NCI-H2107 (cell line): Measurements from ENCODE around the gene FILIP1.

Experiments
- DNase-seq: peaks from one replicate; lab custom pipeline; 2025; lab: John Stamatoyannopoulos, UW

Gene FILIP1

DNA sequence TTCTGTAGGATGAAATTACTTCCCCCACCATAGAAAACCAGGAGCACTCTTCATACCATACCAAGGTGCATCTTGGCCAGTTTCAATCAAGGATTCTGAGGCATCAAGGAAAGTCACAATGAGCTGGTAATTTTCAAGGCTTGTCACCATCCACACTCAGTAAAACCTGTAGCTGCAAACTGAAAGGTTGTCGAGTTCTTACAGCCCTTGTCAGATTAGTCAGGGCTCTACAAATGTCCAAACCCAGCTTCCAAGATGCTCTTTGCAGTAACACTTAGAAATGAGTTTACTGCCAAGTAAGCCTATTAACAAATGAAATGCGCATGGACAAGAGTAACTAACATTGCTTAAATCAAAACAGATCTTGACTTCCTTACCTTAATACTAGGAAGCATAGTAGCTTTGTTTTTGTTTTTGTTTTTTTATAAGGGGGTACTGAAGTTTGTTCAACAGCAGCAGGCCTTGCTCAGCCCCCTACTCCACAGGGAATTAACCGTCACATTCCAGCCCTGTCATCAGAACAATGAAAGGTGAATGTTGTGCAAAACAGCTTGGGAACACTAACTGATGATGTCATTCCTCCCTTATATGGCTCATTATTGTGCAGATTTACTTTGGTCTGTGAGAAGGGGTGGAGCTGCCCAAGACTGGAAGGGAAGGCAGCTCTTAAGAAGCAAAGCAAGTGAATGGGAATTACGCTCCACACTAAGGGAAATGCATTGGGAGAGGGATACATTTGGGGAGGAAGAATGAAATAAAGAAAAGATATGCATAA is 159.1 kb downstream of the FILIP1 start:
- no peak for DNase-seq

DNA sequence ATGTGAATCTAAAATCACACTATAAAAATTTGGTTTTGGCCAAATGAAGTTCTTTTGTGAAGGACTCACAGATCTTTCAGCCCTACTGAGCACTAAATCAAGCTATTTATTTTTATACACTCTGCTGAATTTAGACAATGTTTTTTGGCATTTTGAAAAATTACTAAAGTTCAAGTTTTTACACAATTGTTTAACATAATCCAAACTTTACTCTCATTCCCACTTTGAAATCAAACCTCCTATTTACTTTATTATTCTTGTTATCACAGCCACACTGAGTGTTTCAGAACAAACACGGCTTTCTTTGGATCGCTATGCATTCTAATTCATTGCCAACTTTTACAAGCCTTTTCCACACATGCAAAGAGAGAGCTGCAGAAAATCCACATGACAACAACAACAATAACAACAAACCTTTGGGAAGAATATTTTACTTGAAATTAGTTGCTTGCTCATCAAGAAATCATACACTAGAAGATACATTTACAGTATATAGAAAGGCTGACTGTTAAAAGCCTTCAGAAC is 159.9 kb downstream of the FILIP1 start:
- no peak for DNase-seq

DNA sequence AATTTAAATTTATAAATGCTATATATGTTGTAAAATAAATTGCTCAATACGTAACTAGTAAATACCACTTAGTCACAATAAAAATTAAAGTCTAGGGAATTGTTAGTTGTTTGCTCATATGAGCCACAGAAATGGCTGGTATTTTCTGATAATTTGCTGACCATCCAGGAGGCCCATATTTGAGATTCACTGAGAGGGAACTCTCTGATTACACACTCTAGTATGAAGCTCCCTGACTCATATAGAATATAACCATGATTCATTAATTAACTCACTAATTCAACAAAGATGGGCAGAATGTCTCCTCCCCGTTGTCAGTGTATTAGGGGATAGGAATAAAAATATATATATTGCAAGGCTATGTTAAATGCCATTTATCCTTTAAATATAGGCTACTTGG is 162.4 kb downstream of the FILIP1 start:
- no peak for DNase-seq

DNA sequence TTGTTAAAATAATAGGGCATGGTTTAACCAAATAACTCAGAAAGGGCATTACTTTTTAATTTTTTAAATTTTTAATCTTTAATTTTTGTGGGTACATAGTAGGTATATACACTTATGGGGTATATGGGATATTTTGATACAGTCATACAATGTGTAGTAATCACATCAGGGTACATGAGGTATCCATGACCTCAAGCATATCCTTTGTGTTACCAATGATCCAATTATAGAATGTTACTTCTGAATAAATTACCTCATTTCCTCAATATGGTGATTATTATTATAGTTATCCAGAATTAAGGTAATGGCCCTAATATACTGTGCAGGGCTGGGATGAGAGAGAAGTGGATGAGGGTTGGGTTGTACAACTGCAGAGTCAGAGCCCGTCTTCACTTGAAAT is 163.9 kb downstream of the FILIP1 start:
- DNase-seq = no peak

DNA sequence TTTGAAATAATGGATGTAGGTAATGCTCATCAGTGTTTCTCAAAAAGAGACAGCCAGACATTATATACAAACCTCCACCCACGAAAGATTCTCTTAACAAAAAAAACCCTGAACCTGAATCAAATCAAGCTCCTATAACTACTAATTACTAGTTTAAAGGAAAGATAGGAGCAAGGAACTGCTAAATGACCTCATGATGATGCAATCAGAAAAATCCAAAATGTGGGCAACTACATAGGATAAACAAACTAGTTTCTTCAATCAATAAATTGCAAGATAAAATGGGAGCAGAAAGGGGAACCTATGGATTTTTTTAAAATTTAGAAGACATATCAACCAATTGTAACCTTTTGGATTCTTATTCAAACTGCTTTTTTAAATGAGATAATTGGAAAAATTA is 165.8 kb downstream of the FILIP1 start:
- no peak for DNase-seq

DNA sequence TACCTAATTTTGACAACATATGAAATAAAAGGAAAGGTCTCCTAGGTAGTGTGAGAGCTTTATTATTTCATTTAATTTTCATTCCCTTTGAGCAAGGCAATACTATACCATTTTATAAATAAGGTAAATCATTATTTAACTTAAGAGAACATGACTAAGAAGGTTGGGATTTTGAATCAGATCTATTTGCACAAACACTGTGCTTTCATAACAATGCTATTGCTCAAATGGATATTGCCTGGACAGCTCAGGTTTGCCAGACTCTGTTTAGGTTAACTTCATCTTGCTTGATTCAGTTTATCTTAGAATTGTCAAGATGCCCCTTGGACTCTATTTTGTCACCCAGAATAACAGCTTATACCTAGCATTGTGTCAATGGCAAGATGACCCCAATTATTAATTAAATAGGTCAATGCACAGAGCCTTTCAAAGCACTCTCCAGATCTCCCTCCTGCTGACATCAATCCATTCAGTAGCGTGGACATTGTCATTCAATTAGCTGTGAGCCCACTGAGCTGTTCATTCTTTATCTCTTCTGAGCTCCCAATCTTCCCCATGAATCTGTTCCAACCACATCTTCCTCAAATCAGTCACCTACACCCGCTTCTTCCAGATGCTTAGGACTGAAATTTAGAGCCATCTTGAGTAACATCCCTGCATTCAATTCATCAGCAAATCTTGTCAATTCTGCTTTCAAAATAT is 166.9 kb downstream of the FILIP1 start:
- DNase-seq = no peak

DNA sequence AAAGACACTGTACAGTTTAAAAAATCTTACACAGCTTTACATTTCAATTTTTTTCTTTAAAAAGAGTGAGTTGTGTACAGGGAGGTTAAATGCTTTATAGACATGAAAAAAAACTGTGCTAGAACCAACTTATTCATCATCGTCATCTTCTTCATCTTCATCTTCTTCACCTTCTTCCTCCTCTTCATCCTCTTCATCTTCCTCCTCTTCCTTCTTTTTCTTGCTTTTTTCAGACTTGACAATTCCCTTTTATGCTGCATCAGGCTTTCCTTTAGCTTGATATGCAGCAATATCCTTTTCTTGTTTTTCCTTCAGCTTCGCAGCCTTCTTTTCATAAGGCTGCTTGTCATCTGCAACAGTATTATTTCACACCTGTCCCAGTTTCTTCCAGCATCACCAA is 174.7 kb downstream of the FILIP1 start:
- no peak for DNase-seq

DNA sequence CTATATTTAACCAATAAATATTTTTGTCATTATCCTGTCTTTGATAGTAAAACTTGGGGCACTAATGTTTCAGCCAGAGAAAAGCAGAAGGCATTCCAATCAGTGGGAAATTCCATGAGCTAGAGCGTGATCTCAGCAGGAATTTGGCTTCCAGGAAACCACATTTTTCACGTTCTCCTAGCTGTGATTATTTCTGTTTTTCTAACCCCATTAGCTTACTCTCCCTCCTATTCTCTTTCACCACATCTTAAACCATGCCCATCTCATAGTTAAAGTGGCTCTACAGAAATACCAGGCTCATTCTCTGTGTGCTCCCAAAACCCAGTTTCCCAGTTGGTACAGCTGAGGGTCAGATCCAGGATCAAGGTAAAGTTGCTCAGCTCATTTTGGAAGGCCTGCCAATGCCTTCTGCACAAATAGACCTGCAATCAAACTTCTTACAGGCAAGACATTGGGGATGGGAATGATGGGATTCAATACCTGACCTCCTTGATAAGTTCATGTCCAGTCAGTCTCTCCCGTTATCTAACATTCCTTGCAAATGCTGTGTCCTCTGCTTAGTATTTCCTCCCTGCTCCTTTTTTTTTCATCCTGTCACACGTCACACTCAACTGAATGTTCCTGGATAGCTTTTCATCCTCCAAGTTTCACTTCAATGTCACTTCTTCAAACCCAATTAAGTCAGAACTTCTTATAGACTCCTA is 175.9 kb downstream of the FILIP1 start:
- no peak for DNase-seq

DNA sequence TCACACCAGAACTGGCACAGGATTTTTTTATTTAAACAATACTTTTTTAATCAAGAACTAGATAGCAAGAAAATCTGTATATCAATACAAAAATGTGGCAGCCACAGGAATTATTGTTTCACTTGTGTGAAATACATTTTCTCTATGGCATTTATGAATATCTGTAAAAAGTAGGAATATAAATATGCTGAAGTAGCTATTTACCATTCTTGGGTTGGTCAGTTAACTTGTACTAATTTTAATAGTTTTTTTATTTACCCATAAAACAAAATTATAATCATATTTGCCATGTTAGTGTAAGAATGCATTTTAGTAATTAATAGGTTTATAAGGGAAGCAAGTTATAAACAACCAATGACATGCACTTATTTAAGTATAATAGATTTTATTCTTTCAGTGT is 177.6 kb downstream of the FILIP1 start:
- DNase-seq = no peak

DNA sequence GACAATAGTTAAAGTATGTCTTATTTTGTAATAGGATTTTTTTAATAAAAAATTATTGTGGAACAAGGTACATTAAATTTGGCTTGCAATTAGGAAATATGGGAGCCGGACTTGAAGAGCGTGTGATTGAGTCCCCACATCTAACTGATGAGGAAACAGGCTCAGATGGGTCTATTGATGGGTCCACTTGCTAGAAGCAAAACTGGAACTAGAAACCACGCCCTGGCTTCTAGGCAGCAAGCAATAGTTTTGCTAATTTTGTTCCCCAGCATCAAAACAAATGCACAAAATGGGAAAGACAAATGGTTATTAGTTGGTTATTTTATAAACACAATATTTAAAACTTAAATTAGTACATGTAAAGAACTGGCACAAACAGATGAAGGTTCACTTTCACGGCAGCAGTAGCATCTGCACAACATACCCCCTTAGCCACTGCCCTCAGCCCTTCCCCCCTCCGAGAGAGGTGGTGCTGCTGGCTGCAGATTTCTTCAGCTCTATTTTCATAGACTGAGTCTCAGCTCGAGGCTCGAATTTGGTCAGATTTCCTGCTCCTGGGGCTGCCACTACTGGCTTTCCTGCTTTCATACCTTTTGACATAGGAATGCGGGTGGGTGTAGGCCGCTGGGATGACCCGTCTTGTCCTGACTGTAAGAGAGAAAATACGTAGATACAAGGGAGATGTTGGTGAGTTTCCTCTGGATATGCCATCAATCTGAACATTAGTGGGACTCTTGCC is 185.2 kb downstream of the FILIP1 start:
- no peak for DNase-seq

DNA sequence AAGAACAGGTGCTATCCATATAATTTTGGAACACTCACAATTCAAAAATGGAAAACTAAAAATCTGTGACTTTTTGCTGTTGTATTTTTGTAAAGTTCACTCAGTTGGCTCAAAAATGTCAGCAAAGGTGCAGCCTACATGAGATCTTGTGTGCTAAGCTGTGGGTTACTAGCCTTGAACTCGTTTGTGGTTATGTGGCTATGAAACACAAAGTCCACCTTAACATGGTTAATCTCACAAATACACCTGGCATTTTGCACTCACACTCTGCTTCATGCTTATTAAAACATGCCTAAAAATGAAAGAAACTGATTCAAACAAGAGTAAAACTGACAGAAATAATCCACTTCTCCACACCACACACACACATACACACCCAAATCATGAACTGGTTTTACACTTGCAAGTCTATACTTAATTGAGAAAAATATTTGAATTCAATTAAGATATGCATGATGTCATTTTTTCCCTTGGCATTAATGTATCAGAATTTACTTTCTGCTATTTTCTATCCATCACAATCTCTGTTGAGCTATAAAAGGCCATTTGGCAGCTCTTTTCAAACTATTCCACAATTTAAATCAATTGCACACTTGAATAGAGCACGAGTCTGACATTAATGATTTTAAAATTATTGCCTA is 186.1 kb downstream of the FILIP1 start:
- no peak for DNase-seq

DNA sequence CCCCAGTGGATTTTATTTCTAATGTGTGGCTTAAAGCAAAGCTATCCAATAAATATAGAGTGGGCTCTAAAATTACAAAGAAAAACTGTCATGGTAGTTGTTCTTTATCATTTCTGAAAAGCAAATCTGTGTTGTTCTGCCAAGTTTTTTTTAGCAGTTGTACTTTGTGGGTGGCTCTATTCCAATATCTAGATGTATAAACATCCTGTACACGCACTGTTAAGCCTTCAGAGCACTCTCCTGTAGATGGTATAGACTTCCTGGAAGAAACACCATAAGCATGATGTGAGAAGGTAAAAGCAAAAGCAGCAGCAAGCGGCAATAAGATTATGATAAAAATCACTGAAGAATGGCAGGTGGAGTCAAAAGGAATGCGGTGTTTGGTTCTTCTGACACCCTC is 187.5 kb downstream of the FILIP1 start:
- no peak for DNase-seq

DNA sequence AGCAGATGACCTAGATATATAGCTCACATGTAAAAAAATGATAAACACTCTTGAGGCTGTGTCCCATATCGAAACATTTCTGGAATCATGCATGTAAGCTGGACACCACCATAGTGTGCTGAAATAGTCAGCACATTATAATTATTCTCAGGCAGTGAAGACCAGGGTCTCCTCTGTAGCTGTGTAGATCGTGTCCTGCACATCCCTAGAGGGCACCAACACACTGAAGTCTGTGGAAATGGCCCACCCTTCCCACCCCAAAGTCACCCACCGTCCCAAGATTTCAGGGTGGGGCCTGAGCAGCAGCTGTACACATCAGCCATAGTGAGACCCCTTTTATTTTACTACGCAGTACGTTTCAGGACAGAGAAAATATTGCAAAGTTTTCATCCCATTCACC is 188.0 kb downstream of the FILIP1 start:
- no peak for DNase-seq

DNA sequence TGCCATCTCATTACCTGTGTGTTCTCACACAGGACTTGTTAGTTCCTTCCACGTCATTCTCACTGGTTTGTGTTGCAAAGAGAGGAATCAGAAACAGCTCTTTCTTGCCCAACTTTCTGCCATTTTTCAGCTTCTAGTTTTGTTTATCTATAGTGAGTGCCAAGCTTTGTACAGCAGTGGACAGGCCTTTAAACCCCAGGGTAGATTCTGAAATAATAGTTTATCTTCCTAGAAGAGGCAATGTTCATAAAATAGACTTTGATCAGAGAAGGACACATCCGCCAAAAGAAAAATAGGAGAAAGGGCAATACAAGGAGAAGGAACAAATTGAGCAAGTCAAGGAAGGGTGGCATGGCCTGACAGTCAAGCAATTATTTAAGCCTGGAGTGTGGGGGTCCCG is 191.3 kb downstream of the FILIP1 start:
- DNase-seq = no peak

DNA sequence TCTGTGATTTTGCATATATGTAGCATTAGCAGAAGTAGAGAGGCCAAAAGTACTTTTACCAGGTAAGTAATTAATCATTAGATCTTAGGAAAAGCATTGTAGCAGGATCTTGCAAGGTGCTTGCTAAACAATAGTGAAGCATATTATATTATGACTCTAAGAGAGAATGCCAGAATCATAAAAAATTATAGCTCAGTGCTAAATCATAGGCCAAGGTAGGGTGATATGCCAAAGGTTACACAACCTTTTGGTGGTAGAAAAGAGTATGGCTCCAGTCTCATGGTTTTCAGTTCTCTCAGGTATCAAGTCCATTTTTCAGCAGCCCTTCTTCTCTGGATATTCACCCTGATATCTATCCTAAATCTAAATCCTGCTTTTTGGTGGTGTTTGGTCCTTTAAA is 192.1 kb downstream of the FILIP1 start:
- DNase-seq = no peak

DNA sequence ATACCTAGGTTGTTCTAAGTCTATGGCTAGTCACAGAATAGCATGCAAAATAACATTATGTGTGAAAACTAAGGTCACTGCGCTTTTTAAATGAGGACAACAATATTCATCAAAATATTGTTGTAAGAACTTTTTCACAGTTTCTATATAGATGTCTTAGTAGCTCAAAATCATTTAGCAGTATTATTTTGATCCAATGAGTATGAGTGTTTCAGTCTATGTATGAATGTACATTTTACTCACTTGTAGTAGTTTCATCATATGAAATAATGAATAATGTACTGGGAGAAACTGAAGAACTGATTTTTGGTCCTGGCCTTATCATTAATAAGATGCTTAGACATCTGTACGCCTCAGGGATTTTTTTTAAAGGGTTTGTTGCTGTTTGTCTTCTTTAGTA is 192.5 kb downstream of the FILIP1 start:
- no peak for DNase-seq

DNA sequence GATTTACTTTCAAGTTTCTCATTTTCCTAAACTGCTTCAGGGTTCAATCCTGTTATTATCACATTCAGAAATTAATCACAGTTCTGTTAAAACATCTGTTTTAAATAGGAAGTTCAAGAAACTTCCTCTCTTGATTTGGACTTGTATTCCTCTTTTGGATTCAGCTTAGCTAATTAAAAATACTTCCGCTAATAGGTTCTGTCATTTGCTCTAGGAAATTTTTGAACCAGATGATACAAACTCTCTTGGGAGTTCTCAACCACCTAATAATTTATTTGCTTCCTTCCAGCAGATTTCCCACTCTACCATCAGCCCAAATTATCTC is 193.1 kb downstream of the FILIP1 start:
- DNase-seq = no peak

DNA sequence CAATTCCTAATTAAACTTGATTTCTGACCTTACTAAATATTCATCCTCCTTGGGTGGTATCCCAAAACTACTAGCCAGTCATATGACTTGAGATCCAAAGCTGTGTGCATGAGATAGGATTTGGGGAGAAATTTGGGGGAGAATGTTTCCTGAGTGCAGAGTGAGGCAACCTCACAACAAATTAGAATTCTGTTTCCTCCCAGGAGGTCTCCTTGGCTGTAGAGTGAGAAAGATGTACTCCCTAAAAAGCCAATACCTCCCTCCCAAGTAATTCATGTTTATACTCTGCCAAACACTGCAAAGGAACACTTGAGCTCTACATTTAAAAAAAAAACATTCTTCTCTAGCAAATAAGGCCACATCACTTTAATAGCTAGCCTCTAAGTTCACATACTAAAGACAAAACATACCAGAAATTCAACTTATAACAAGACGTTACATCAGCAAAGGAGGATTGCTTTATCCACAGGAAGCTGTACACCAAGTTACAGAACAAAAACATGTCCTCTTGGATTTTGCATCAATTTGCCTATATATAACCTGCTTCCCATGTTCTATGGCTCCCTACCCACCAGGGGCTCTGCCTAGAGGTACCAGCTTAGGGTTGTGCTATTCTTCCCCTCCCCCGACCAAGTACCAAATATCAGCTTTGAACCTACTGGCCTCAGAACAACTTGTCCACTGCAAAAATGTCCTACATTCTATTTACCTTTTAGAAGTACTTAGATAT is 193.6 kb downstream of the FILIP1 start:
- DNase-seq = no peak

DNA sequence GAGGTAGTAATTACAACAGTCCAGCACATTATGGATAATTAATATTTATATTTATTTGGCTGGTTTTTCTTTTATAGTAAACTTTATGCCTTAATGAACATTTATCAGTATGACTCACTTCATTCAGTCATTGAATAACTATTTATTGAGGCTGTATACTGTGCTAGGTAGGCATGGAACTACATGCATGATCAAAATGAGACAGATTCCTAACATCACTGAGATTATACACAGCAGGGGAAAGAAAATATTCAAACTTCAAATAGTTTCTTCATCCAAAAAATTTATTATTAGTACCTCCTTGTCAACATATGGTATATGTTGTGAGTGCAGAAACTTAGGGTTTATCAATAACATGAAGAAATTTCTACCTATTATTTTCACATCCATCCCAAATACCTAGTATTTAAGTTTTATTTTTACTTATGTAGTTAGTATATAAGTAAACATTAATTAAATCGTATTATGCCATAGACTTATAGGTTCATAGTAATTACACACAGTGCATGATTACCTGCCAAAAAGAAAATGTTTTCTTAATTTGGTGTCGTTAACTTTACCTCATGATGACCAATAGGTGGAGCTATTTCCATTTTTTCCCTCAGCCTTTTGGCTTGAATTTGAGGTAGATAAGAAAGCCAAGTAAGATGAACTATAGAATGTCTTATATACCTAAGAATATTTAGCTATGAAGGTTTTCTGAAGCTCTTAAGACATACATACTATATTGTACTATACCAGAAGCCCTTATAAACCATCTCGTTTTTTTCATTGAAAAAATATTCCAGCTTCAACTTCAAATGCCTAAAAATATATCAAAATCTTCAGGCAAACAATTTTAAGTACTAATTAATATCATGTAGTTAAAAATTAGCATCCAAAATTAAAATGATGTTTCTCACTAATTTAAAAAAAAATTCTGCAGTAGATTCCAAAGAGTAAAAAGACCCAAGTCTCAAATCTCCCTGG is 196.5 kb downstream of the FILIP1 start:
- DNase-seq = peak; percentile 32

DNA sequence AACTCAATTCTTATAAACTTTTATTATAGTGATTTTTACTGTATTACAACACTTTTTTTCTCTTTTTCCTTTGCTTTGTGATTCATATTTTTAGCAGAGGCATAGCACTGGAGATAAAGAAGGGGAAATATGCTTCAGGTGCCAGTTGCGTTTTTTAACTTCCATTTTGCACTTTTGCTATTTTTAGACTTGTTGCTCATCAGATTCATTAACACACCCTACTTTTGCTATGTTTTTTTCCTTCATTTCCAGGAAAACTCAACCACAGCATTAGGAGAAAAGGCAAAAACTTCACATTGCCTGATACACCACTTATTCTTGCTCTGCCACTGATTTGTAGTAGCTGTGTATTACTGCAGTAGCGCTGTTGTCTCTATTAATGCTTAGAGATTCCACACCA is 201.0 kb downstream of the FILIP1 start:
- no peak for DNase-seq
